ENCODE results near the gene PHRF1.
A peak's percentile ranks its signal among the peaks of the same experiment; 100 is the strongest.

The PHRF1 gene

DNA sequence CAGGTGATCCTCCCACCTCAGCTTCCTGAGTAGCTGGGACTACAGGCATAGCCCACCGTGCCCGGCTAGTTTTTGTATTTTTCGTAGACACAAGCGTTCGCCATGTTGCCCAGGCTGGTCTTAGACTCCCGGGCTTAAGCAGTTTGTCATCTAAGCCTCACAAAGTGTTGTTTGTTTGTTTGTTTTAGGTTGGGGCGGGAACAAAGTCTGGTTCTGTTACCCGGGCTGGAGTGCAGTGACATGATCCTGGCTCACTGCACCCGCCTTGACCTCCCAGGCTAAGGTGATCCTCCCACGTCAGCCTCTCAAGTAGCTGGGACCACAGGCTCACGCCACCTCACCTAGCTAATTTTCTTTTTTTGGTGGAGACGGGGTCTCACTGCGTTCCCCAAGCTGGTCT is 26.9 kb downstream of the PHRF1 start:
- DNase-seq, result no peak

DNA sequence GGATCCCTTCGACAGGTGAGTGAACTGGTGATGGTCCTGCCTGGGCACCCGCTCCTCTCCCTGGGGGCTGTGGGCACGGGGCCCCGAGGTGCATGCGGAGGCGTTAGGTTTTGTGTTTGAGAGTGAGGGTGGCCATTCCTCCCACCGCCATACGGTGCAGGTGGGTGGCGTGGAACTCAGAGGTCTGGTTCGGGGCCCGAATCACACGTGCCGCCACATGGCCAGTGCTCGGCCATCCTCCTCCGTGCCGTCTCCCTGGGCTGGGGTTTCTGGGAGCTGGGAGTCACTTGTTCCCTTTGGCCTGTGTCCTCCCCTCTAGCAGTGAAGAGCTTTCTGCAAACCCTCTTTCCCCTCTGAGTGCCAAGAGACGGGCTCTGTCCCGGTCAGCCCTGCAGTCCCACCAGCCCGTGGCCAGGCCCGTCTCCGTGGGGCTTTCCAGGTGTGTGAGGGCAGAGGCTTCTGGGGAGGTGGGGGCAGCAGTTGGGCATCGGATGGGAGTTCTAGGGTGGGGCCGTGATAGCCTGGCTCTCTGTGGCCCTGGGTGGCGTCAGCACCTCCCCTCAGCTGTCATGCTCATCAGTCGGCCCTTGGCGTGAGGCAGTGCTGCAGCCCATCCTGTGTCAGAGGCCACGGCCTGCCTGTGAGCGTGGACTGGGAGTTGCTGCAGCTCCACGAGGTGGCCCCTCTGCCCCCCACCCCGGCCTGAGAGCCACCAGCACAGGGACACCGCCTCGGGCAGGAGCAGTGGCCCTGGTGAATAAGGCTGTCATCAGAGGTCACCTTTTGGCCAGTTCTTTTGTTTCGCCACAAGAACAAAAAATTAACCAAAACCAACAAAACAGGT is 29.2 kb downstream of the PHRF1 start:
- no peak for DNase-seq

DNA sequence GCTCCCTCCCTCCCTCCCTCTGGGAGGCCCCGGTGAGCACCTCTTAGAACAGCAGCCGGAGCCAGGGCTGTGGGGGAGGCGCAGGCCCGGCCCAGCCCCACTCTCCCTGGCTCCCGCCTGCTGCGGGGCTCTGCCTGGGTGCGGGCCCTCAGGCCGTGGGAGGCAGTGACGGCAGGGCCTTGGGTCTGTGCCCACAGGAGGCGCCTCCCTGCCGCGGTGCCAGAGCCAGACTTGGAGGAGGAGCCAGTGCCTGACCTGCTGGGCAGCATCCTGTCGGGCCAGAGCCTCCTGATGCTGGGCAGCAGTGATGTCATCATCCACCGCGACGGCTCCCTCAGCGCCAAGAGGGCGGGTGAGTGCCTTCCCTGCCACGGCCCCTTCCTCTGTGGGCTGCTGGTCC is 30.0 kb downstream of the PHRF1 start:
- no peak for DNase-seq

- DNase-seq, result no peak
These were observed 30.9 kb downstream of the PHRF1 start for GRCh38 chr11:607020-607780.

GRCh38 chr11:607971-608659 is 31.8 kb downstream of the PHRF1 start:
- no peak for DNase-seq

DNA sequence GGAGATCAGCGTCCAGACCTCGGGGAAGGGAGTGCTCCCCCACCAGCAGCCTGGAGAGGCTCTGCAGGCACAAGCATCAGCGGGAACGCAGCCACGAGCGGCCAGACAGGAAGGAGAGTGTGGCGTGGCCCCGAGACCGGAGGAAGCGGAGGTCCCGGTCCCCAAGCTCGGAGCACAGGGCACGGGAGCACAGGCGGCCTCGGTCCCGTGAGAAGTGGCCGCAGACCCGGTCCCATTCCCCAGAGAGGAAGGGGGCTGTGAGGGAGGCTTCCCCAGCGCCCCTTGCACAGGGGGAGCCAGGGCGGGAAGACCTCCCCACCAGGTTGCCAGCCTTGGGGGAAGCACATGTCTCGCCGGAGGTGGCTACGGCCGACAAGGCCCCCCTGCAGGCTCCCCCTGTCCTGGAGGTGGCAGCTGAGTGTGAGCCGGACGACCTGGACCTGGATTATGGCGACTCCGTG is 32.6 kb downstream of the PHRF1 start:
- DNase-seq, result no peak

GRCh38 chr11:609341-609811 is 33.1 kb downstream of the PHRF1 start:
- DNase-seq, result no peak

- no peak for DNase-seq
These were observed 34.0 kb downstream of the PHRF1 start for GRCh38 chr11:610146-610801.

DNA sequence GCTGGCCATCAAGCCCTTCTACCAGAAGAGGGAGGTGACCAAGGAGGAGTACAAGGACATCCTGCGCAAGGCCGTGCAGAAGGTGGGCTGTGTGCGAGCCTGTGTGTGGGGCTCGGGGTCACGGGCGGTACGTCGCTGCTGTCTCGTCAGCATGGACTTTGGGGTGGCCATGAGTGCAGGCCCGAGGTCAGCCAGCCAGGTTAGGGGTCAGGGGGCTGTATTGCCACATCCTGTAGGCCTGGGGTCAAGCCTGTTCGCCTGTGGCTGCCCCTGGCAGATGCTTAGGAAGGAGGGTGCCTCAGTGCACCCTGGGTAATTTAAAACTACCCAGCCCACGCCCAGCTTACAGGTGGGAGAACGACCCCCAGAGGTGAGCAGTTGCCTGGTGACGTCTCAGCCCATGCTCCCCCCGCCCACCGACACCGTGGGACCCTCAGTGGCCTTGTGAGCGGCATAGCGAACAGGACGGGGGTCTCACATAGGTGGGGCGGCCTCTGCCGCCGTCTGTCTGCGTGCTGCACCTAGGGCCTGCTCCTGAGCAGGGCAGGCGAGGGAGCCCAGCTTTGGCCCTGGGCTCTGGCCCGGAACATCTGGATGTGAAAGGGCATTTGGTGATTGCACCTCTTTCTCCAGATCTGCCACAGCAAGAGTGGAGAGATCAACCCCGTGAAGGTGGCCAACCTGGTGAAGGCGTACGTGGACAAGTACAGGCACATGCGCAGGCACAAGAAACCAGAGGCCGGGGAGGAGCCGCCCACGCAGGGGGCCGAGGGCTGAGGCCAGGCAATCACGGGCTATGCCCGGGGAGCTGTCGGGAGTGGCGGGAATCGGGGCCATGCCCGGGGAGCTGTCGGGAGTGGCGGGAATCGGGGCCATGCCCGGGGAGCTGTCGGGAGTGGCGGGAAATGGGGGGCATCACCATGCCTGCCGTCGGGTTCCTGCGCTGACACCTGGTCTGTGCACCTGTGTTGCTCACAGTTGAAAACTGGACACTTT is 35.0 kb downstream of the PHRF1 start:
- DNase-seq, result no peak

DNA sequence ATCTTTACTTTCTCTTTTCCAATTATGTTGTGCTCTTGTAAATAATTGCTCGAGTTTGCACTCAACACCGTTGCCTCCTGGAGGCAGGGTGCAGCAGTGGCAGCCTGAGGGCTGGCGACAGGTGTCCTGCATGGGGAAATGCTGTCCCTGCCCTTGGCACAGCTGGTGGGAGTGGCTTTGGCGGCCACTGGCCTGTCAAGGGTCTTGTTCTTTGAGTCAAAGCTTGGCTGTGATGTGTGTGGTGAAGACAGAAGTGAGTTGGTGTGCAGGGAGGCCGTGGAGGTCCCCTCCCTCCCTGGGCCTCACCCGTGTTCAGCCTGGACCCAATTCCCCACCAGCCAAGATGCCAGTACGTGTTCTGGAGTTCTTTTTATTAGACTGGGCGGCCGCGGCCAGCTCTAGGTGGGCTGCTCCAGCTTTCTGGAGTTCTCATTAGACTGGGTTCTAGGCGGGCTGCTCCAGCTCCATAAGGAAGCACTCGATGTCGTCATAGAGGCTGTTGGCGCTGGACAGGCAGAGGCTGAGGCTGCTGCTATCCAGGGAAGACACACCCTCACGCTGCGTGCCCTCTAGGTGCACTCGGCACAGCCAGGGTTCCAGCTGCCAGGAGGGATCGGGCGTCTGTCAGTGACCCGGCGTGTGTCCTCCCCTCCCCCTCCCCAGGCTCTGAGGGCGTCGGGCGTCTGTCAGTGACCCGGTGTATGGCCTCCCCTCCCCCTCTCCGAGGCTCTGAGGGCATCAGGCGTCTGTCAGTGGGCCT is 36.1 kb downstream of the PHRF1 start:
- DNase-seq, result peak; percentile 44

DNA sequence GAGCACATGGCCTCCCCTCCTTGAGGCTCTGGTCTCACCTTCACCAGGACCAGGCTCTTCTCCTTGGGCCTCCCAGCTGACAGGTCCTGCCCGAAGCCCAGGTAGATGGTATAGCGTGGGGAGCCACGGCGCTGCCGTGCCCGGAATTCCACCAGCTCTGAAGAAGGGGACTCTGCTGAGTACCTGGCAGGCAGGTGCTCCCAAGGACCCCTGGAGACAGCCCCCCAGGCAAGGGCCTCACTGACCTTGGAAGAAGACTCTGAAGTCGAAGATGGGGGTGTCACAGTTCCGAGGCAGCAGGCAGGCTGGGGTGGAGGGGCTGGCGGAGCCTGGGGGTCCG is 36.7 kb downstream of the PHRF1 start:
- no peak for DNase-seq

DNA sequence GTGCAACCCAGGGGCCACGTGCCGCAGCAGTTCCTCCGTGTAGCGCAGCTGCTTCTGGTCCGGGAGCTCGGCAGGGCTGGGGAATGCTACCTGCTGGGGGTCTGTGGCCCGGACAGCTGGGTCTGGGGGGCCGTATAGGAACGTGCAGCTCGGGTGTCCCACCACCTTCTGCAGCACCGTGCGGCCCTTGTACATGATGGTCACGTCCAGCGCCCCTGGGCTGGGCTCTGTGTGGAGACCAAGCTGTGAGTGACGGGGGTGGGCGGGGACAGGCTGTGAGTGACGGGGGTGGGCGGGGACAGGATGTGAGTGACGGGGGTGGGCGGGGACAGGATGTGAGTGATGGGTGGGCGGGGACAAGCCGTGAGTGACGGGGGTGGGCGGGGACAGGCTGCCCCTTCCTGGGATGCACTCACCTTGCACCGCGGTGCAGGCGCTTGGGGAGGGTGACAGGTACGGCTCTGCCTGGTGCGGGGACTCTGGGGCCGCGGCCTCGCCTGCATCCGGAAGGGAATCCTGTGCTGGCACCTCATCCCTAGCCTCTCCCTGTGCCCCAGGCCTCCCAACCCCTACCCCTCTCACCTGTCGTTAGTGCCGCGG is 37.2 kb downstream of the PHRF1 start:
- DNase-seq, result peak; percentile 84

GRCh38 chr11:614021-614622 is 37.9 kb downstream of the PHRF1 start:
- DNase-seq, result no peak

- DNase-seq, result peak; percentile 19
These were observed 38.6 kb downstream of the PHRF1 start for GRCh38 chr11:614623-615503.

DNA sequence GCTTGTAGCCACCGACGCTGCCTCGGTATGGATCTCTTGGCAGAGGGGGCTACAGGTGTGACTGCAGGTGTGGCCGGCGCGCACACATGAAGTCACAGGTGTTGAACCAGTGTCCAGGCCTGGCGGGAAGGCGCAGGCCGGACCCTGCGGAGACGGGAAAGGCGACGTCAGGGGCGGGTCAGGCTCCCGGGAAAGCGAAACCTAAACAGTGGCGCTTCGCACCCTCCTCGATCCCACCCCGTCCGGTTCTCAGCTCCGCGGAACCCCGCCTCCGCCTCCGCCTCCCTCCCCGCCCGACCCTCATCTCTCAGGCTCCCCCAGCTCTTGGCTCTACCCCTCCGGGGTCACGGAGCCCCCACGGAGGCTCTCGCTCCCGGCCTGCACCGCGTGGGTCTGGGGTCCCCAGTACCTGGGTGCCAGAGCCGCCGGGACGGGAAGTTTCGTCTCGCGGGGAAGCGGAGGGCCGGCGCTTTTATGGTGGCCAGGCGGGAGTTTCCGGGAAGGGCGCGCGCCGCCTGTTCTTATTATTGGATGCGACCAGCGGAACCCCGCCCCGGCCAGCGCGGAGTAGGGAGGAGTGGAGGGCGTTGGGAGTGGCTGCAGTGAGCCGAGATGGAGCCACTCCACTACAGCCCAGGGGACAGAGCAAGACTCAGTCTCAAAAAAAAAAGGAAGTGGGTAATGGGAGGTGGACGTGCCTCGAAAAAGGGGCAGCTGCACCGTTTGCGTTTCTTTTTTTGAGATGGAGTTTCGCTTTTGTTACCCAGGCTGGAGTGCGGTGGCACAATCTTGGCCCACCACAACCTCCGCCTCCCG is 39.4 kb downstream of the PHRF1 start, which contains the start of gene IRF7:
Gene IRF7 (minus strand): TSS at position 447 of the 816 bp plus-strand sequence. CDS start 586 bp downstream, outside the sequence.
- DNase-seq, result peak; percentile 99

GRCh38 chr11:616320-617198 is 40.3 kb downstream of the PHRF1 start:
- no peak for DNase-seq

Data from suppressor macrophage treated with lipopolysaccharide for 4 hours (primary cell).